ENCODE results near the gene FETUB. TPM values are rescaled to one million over a fixed set of nuclear protein-coding genes. Genes with fewer than 3 reads are reported as not detected.

FETUB gene
- polyA plus RNA-seq, 2 of the 4 experiments (the other 2 are of a cell fraction), result 0.06 to 0.10 TPM

DNA sequence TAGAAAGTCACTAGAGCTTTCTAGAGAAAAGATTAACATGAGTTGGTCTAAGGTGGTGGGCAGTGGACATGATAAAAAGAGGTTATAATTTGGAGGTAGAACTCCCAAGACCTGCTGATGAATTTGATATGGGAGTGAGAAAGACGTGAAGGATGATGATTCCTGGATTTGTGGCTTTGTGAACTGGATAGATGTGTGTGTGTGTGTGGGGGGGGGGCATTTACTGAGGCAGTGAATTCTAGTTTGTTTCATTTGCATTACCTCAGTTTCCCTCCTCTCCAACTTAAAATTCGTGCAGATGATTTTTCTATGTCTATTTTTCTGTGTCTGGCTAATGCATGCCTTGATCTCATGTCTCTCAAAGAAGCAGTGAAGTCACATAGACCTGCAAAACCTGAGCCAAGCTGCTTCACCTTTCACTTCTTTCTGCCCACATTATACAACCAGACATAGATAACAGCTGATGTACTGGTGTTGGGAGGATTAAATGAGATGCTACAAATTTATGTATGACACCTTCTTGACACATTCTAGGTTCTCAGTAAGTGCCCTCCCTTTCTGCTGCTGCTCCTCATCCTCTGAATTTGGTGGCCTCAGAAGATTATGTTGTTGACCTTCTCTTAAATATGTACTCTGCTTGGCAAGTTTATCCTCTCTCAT, 17.4 kb upstream of the FETUB start (continued):
- TF ChIP-seq REST (IDR thresholded peaks at IDR 0.05) (no peak), CHD2 (IDR thresholded peaks at IDR 0.05; ENCODE audit: low read length, partially characterized antibody) (no peak), ZSCAN20 (CRISPR knock-in tag; IDR thresholded peaks at IDR 0.05) (no peak), SREBF2 (IDR thresholded peaks at IDR 0.05) (no peak), TFCP2L1 (CRISPR knock-in tag; IDR thresholded peaks at IDR 0.05) (no peak), HES2 (IDR thresholded peaks at IDR 0.05) (no peak), CBX2 (IDR thresholded peaks at IDR 0.05; ENCODE audit: borderline replicate concordance, low read depth) (no peak)

DNA sequence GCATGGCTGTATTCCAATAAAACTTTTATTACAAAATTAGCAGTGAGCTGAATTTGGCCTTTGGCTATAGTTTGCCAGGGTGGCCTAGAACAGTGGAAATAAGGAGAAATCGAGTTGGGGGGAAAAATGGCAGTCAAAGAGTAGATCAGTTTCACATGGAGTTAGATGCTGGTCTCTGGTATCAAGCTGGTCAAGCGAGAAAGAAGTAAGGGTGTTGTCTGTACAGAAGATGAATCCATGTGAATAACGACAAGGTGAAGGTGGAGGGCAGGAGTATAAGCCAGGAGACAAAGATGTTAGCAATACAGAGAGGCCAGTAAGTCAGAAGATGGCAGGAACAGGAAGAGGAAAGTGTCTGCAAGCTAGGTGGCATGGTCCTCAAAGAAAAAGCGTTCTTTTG, 15.6 kb upstream of the FETUB start:
- ChIA-PET POLR2A (no interaction called here), CTCF (interaction anchor here (2.3 to 2.7 kb wide), 2 partner anchors 7 to 10 kb away, joined by 11 to 22 read pairs; no protein-coding TSS in a partner anchor)
- WGBS (ENCODE audit: missing lambda C conversion rate), result 54% methylated on average over 4 of the region's 4 CpGs
- TF ChIP-seq ATOH8 (CRISPR knock-in tag; IDR thresholded peaks at IDR 0.05; ENCODE audit: low read depth), result no peak
- TF ChIP-seq FOXS1 (CRISPR knock-in tag; IDR thresholded peaks at IDR 0.05), result no peak
- TF ChIP-seq EHMT2 (IDR thresholded peaks at IDR 0.05; ENCODE audit: low read depth), result no peak
- no peak for TF ChIP-seq EHF (CRISPR knock-in tag; IDR thresholded peaks at IDR 0.05)
- TF ChIP-seq, protein P1, sequence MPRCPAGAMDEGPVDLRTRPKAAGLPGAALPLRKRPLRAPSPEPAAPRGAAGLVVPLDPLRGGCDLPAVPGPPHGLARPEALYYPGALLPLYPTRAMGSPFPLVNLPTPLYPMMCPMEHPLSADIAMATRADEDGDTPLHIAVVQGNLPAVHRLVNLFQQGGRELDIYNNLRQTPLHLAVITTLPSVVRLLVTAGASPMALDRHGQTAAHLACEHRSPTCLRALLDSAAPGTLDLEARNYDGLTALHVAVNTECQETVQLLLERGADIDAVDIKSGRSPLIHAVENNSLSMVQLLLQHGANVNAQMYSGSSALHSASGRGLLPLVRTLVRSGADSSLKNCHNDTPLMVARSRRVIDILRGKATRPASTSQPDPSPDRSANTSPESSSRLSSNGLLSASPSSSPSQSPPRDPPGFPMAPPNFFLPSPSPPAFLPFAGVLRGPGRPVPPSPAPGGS (IDR thresholded peaks at IDR 0.05), result no peak
- no peak for TF ChIP-seq RFX5 (IDR thresholded peaks at IDR 0.05)
- no peak for TF ChIP-seq KDM1A (IDR thresholded peaks at IDR 0.05; ENCODE audit: low read depth)
- TF ChIP-seq BHLHE40 (IDR thresholded peaks at IDR 0.05; ENCODE audit: low read depth, low read length), result no peak
- no peak for TF ChIP-seq USF2 (IDR thresholded peaks at IDR 0.05)
- H3K4me2 ChIP-seq, result no peak overlapping the region
- FAIRE-seq, result no peak
- no peak for ATAC-seq
- H3K4me3 ChIP-seq, result no peak overlapping the region
- no peaks in the 10 kb centered on the region for H3K4me1 ChIP-seq
- no peak overlapping the region for H3K27ac ChIP-seq
- no peaks in the 10 kb centered on the region for H3K9me3 ChIP-seq
- DNase-seq (ENCODE audit: low read depth in 1 of 2, low spot score in 1 of 2), result no peak

DNA sequence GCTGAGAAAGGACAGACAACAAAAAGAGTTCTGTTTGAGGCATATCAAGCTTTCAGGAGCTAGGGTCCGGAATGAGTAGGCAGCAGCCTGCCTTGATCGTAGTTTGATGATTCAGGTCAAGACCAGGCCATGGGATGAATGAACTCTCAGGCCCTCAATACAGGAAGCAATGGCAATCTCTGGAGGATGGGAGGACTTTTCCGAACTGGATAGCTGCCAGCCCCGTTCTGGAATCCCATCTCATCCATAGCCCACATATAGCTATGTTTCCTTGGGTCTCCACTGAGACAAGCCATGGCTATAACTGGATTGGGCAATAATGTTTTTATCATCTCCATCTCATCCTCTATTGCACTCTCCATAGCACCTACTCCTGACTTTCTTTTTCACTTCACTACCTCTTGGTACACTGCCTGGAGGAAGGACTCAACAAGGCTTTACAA, 14.6 kb upstream of the FETUB start:
- no peak overlapping the region for H3K4me3 ChIP-seq
- CTCF ChIA-PET, result interaction anchor here (1.8 to 2.7 kb wide), 2 partner anchors 8 to 11 kb away, joined by 11 to 22 read pairs; no protein-coding TSS in a partner anchor
- H3K4me1 ChIP-seq, result no peaks in the 10 kb centered on the region
- ATAC-seq (no peak), DNase-seq (ENCODE audit: low read depth in 1 of 2, low spot score in 1 of 2) (no peak), FAIRE-seq (no peak)
- H3K4me2 ChIP-seq, result no peak overlapping the region
- WGBS (ENCODE audit: missing lambda C conversion rate), result 62% methylated on average over 4 of the region's 4 CpGs
- TF ChIP-seq, protein P2, sequence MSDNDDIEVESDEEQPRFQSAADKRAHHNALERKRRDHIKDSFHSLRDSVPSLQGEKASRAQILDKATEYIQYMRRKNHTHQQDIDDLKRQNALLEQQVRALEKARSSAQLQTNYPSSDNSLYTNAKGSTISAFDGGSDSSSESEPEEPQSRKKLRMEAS (IDR thresholded peaks at IDR 0.05), result no peak
- TF ChIP-seq HDAC2 (IDR thresholded peaks at IDR 0.05), result no peak
- TF ChIP-seq ZSCAN20 (CRISPR knock-in tag; IDR thresholded peaks at IDR 0.05), result no peak
- no peak for TF ChIP-seq USF2 (IDR thresholded peaks at IDR 0.05)
- TF ChIP-seq CHD4 (IDR thresholded peaks at IDR 0.05; ENCODE audit: borderline replicate concordance), result no peak
- no peak for TF ChIP-seq CHD2 (IDR thresholded peaks at IDR 0.05; ENCODE audit: low read length, partially characterized antibody)
- no peak for TF ChIP-seq CEBPB (IDR thresholded peaks at IDR 0.05)
- TF ChIP-seq FOSL2 (IDR thresholded peaks at IDR 0.05), result no peak
- no peak for TF ChIP-seq FOSL2 (CRISPR knock-in tag; IDR thresholded peaks at IDR 0.05)
- TF ChIP-seq POLR2A (IDR thresholded peaks at IDR 0.05; ENCODE audit: low read length), result no peak
- POLR2A ChIA-PET, result no interaction called here
- no peaks in the 10 kb centered on the region for H3K9me3 ChIP-seq
- no peak overlapping the region for H3K27ac ChIP-seq
